UCSD-AML1 (cell line): ENCODE data around the gene EMX1.
A peak's percentile ranks its signal among the peaks of the same experiment; 100 is the strongest.

Source experiments
- DNase-seq: peaks from one replicate; lab custom pipeline; 2025; ENCODE audit not compliant: unreplicated experiment; lab: John Stamatoyannopoulos, UW

Gene EMX1

GRCh38 chr2:72956936-72957335, 39.6 kb downstream of the EMX1 start:
- DNase-seq, result no peak

GRCh38 chr2:72958542-72959385, 41.4 kb downstream of the EMX1 start:
- DNase-seq, result no peak

DNA sequence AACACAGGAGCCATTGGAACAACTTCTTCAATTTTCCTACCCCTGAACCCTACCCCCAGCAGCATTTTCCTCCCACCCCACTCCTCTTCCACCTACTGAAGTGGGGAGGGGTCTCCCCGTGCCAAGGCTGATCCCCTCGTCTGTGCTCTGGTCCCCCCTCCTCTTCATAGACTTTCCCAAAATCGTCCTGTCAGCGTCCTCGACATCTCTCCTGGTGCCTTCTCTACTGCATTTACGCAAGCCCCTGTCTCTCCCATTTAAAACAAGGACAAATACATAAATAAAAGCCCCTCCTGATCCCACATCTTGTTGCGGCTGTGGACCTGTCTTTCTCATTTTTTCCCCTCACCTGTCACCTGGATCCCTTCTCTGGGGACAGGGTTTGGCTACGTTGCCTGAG, 42.2 kb downstream of the EMX1 start:
- no peak for DNase-seq

- DNase-seq, result no peak
These were observed 43.0 kb downstream of the EMX1 start for GRCh38 chr2:72959995-72960981.

GRCh38 chr2:72961036-72961720, 43.9 kb downstream of the EMX1 start:
- DNase-seq, result no peak

GRCh38 chr2:72961853-72962468, 44.6 kb downstream of the EMX1 start:
- no peak for DNase-seq

DNA sequence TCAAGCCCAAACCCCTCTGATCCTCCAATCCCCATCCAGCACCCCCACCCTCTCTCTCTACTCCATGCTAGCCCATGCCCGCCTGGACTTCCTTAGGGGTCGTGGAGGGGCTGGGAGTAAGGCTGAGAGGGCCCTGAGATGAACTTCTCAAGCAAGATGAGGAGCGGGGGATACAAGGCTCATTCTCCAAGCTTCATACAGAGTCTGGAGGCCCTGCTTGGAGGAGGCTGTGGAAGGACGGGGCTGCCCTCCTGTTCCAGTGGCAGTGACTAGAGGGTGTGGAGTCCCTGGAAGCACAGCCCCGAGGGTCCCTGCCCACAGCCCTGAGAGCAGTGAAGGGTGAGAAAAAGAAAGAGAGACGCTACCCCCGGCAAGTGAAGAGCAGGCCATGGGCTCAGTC, 45.6 kb downstream of the EMX1 start:
- no peak for DNase-seq

DNA sequence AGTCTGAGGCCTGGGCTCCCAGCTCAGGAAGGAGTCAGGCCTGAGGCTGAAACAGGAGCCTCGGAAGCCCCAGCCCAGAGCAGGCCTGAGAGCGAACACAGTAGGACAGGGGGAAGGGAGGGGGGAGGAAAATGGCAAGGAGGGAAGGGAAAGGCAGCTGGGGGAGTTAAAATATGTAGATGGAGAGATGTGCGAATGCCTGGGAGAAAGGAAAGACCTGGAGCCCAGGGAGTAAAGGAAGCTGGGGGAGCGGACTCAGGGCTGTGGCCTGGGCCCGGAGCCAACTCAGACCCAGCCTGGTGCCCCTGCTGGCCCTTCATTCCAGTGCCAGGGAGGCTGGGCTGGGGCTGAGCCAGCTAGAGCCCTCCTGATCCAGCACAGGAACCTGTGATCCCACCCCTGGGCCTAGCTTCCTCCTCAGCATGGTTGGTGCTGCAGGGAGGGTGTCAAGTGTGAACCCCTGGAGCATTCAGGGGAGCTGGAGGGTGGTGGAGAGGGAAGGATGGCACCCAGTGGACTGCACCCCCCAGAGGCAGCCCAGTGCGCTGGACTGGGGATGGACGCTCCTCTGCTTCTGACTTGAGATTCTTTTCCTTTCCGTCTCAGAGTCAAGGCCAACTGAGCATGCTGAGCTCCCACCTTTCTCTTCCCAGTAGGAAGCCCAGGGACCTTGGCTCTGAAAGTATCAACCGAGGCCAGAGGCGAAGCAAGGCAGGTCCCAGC, 46.3 kb downstream of the EMX1 start:
- DNase-seq, result no peak

- no peak for DNase-seq
These were observed 46.8 kb downstream of the EMX1 start for GRCh38 chr2:72964146-72964525.

DNA sequence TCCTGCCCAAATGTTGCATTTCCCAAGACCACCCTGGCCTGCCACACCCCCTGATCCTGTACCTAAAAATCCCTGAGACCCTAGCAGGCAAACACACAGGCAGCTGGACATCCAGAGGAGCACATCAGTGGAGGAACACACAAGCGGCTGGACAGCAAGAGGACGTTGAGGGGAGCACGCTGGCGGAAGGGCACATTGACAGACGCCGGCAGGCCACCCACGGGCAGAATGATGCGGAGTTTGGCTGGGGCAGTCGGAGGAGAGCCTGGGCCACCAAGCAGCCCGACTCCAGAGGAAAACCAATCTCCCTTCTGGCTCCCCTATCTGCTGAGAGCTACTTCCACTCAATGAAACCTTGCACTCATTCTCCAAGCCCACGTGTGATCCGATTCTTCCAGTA, 47.7 kb downstream of the EMX1 start:
- no peak for DNase-seq

- DNase-seq, result no peak
These were observed 48.6 kb downstream of the EMX1 start for GRCh38 chr2:72965770-72966450.

DNA sequence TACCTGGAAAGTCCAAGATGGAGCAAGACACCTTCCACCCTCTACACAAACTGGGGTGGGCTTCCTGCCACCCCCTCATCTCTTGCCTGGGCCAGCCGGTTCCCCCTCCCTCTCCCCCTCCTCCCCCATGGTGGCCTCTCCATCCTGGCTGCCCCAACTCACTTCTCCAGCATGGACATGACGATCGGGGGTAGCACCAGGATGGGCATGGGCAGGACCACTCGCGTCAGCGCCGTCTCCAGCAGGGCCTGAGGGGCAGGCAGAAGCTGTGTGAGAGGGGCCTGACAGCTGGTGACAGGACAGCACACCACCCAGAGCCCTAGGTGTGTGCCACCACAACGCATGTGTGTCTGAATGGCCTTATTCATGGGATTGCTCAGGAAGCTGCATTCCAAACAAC, 51.0 kb downstream of the EMX1 start:
- no peak for DNase-seq

GRCh38 chr2:72969706-72970105, 52.4 kb downstream of the EMX1 start:
- DNase-seq, result no peak

DNA sequence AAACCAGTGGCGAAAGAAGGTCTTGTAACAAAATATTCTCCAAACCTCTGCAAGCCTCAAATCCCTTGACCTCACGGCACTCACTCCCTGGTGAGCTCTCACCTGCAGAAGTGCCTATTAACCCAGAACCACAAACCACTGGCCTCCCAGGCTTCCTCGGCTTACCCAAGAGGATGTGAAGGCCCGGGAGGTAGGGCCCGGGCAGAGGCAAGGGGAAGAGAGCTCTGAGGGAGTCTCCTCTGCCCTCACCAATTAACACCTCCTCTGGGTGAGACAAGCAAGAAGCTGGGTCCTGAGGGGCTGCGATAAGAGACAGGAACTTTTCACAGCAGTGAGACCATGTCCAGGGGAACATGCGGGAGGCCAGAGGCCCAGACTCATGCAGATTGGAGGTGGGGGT, 53.7 kb downstream of the EMX1 start:
- no peak for DNase-seq

- no peak for DNase-seq
These were observed 55.2 kb downstream of the EMX1 start for GRCh38 chr2:72972352-72973136.

DNA sequence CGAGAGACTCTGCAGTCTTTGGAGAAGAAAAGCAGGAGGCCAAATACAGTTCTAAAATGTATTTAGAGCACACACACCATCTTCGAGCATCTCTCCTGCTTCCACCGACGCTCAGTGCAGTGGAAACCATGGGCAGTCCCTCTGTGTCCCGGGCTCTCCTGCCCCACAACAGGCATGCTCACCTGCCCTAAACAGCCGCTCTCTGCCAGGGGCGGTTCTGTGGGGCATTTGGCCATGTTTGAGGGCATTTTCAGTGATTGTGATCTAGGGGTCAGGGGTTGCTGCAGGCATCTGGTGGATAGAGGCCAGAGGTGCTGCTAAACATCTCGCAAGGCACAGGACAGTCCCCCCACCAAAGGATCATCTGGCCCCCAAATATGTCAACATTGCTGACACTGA, 55.8 kb downstream of the EMX1 start:
- DNase-seq, result no peak

DNA sequence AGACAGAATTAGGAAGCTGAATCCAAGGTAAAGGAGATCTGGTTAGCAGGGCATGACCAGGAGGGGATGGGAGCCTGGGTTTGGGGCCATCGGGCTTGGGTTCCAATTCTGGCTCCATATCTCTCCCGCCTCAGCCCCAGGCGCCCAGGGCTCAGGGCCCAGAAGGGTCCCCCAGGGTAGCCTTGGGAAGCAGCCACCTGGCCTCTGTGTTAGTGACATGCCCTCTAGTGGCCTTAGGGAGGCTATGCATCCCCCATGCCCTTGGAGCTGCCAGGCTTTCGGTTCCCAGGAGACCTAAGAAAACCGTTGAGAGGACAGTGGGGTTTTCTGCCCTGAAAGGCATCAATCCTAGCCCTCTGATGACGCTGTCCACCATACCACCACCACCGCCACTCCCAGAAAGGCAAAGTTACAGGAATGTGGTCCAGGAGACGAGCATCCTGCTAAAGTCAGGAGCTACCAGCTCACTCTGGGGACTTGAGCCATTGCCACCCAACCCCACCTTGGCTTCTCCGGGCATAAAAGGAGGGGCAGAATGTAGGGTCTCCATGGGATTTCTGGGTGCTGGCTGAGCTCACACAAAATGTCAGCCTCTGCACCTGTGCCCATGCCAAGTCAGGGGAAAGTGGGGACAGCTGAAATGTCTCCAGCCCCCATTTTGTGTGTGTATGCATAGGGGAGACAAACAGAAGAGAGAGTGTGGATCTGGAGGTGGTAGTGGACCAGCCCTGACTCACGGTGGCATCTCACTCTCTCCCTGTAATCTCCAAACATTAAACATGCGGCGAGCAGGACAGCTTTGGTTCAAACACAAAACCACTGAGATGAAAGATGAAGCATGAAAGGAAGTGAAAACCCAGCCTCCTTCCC, 56.5 kb downstream of the EMX1 start:
- peak; percentile 46 for DNase-seq

- no peak for DNase-seq
These were observed 57.1 kb downstream of the EMX1 start for GRCh38 chr2:72974436-72974754.
